GM19099 (cell line): ENCODE data around the gene RIMBP2.

Experiments used
- POLR2A ChIP-seq: IDR thresholded peaks from 3 replicates; pipeline ENCODE4 v1.6.1; 2011; ENCODE audit warnings: low read depth; ENCODE audit not compliant: insufficient read length; ENCODE audit errors: extremely low read depth

RIMBP2 gene

DNA sequence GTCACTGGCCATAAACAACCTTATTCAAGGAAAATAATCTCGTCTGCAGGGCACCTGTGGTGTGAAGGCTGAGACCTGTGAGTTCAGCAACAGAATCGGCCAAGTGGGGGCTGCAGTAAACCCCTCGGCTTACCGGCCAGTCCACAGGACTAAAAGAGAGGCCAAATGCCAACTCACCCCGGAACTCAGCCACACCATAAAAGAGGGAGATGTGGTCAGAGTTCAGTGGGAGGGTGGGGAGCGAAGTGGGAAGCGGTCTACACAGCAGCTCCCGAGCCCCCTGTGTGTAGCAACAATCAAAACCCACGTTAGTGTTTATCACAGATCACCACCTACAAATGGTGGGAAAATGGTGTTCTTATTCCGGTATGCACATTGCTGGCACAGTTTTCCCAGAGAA lies 225.4 kb downstream of the RIMBP2 start:
- TF ChIP-seq POLR2A, result no peak

DNA sequence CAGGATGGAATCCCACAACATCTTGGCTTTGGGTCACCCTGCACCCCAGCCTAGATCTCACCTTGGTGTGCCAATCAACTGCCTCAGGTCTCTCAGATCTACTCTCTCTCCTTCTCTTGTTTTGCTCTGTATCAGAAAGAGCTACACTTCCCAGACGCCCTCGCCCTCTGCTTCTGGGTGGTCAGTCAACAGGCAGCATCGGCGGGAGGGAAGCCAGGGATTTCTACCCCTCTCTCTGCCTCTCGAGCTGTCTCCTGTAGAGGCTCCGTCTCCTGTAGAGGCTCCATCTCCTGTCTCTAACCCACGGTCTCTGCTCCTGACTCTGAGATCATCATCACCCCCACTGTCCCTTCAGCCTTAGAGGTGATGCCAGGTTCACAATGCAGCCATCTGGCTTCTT lies 226.8 kb downstream of the RIMBP2 start:
- TF ChIP-seq POLR2A, result no peak

GRCh38 chr12:130488358-130488710 lies 227.8 kb downstream of the RIMBP2 start:
- TF ChIP-seq POLR2A, result no peak

DNA sequence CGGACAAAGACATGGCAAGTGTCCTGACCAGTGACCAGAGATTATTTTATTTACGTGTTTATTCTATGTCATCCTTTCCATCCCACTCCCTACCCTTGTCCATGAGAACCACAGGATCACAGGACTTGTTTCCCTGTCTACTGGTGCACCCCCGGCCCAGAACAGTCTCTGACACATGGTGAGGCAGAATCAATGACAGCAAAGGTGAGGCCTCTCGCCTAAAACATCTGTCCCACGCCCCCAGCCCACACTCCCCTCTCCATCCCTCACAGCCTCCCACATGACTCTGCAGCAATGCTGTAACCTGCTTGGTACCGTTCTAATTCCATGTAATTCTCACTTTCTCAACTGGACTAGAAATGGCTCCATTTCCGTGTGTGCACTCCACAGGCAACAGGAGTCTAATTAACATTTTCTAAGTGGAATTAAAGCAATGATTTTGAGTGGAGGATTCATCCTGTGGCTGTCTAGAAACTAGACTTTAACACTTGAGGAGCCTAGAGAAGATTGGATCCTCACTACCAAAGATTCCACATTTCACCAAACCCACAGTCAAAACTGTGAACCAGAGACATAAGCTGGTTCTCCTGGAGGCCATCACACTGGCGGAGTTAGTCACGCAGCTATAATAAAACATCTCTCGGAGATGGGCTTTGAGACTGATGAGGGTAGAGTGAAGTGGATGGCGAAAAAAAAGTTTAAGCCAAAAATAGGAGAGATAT lies 228.3 kb downstream of the RIMBP2 start:
- no peak for TF ChIP-seq POLR2A

GRCh38 chr12:130486891-130487416 lies 229.1 kb downstream of the RIMBP2 start:
- TF ChIP-seq POLR2A, result no peak

DNA sequence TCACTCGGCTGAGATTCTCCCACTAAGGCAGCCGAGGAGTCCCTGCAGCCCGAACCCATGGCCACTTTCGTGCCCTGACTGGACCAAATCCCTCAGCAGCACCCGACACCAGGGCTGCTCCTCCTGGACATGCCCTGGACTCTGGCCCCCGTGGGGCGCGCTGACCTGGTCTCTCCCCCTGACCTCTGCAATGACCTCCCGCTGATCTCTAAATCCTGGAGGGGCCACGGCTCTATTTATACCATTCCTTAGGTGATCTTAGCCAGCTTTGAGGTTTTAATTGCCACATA lies 230.0 kb downstream of the RIMBP2 start:
- no peak for TF ChIP-seq POLR2A

GRCh38 chr12:130485291-130486145 lies 230.6 kb downstream of the RIMBP2 start:
- TF ChIP-seq POLR2A, result no peak

DNA sequence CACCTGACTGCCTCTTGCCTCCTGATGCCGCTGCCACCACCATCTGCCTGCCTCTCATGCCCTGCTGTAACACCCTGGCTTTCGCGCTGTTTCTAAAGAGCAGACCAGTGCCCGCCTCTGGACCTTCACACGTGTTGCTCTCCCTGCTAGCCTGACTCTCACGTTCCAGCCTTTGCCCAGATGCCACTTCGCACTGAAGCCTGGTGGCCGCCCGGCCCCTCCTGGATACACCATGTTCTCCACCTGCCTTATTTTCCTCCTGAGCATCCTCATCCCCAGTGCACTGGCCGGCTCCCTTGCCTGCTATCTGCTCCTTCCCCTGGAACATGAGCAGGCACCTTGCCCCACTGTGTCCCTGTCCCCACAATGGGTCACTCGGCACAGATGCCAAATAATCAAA lies 231.9 kb downstream of the RIMBP2 start:
- TF ChIP-seq POLR2A, result no peak

DNA sequence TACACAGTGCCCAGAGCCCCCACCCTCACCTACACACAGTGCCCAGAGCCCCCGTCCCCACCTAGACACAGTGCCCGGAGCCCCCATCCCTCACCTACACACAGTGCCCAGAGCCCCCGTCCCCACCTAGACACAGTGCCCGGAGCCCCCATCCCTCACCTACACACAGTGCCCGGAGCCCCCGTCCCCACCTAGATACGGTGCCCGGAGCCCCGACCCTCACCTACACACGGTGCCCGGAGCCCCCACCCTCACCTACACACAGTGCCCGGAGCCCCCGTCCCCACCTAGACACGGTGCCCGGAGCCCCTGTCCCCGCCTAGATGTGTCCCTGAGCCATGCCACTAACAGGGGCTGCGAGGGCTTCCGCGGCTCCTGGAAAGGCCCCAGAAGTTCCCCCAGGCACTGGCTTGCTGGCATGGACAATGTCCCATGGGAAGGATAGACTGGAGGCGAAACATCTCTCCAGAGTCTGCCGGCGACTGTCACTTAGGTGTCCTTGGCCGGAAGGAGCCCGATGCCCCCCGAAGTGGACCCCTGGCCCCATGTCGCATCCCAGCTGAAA lies 232.4 kb downstream of the RIMBP2 start:
- no peak for TF ChIP-seq POLR2A

DNA sequence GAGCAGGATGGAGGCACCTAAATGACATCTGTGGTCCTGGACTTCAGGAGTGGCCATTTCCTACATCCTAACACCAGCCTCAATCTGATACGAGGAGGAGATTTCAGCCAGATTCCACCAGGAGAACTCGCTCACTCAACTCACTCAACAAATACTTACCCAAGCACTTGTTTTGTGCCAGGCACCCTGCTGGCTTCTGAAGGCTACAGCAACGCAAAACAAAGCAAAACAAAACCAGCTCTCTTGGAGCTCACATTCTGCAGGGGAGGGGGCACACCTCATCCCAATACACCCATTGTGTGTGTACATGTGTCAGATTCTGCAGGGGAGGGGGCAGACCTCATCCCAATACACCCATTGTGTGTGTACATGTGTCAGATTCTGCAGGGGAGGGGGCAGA lies 233.7 kb downstream of the RIMBP2 start:
- TF ChIP-seq POLR2A, result no peak

DNA sequence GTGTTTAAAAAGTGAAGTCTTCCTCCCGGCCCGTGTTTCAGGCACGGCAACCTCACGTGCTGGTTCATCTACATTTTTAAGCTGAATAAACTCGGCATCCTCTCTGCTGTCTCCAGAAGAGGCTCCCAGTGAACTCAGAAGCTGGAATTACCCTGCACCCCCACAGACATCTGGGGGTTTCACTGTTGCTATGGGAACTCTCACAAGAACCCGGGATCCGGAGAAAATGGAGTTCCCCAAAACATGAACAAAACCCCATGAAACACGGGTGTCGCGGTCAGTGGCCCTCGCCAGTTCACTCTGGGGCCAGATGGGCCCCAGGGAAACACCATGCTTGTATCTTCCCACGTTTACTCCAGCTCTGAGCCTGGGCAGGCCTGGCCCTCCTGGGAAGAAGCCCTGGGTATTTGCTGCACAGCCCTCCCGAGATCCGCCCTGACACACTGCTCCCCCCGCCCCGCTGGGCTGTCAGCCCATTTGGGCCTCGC lies 234.7 kb downstream of the RIMBP2 start:
- no peak for TF ChIP-seq POLR2A

- TF ChIP-seq POLR2A, result no peak
Observed at GRCh38 chr12:130480887-130481286, 235.2 kb downstream of the RIMBP2 start.

GRCh38 chr12:130480231-130480630 lies 235.9 kb downstream of the RIMBP2 start:
- no peak for TF ChIP-seq POLR2A

DNA sequence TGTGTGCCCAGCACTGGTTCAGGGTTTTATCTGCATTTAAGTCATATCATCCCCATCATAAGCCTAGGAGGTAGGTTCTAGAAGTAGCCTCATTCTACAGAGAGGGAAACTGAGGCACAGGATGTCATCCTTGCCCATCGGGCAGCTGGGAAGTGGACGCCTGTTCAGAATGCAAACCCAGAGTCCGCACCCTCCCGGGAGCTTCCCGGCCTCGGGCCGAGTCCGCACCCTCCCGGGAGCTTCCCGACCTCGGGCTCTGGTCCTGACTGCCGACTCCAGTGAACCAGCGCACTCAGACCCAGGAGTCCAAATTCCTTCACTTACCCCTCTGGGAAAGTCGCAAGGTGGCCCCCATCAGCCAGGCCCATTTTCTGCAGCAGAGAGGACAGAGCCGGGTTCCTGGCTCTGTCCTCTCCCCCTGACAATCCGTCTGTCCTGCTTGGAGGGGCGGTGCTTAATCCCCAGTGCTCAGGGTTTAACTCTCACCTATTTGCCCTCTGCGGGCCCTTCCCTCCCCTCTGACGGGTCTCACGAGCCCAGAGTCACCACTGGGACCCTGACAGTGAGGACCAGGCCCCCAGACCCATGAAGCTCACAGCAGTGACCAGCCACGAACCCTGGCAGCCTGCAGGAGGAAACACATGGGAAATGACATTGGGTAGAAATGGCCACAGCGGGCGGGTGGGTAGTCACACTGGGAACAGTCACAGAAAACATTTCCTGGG lies 236.5 kb downstream of the RIMBP2 start:
- TF ChIP-seq POLR2A, result no peak

GRCh38 chr12:130478786-130479185 lies 237.3 kb downstream of the RIMBP2 start:
- no peak for TF ChIP-seq POLR2A
